CD4-positive, alpha-beta T cell treated with Interleukin-4 for 4 hours (primary cell): ENCODE data around the gene AMOTL2.

Experiments used
- DNase-seq: peaks from one replicate; pipeline ENCODE4 v3.0.0-alpha.2; 2020

Gene AMOTL2

GRCh38 chr3:134374105-134374790, at the start of gene AMOTL2:
Gene AMOTL2, minus strand, starts transcription at chr3:134374447. Its CDS starts 3,014 bp downstream, at chr3:134371433.
- DNase-seq = no peak

GRCh38 chr3:134423153-134423552, 48.9 kb upstream of the AMOTL2 start:
- DNase-seq = no peak

GRCh38 chr3:134419960-134420321, 45.7 kb upstream of the AMOTL2 start:
- no peak for DNase-seq

- DNase-seq = no peak
These were observed 45.1 kb upstream of the AMOTL2 start for GRCh38 chr3:134419214-134419959.

- DNase-seq = no peak
These were observed 34.8 kb upstream of the AMOTL2 start for GRCh38 chr3:134409041-134409440.

- no peak for DNase-seq
These were observed 33.0 kb upstream of the AMOTL2 start for GRCh38 chr3:134407239-134407625.

- DNase-seq = no peak
These were observed 32.3 kb upstream of the AMOTL2 start for GRCh38 chr3:134406331-134407238.

GRCh38 chr3:134404366-134404885, 30.2 kb upstream of the AMOTL2 start:
- no peak for DNase-seq

- DNase-seq = no peak
These were observed 23.5 kb upstream of the AMOTL2 start for GRCh38 chr3:134397755-134398154.

- no peak for DNase-seq
These were observed 20.9 kb upstream of the AMOTL2 start for GRCh38 chr3:134395103-134395502.

- DNase-seq = no peak
These were observed 20.1 kb upstream of the AMOTL2 start for GRCh38 chr3:134394380-134394779.

GRCh38 chr3:134393074-134393473, 18.8 kb upstream of the AMOTL2 start:
- no peak for DNase-seq

- no peak for DNase-seq
These were observed 18.2 kb upstream of the AMOTL2 start for GRCh38 chr3:134392336-134392983.

- DNase-seq = no peak
These were observed 15.6 kb upstream of the AMOTL2 start for GRCh38 chr3:134389865-134390264.

- DNase-seq = no peak
These were observed 14.7 kb upstream of the AMOTL2 start for GRCh38 chr3:134388788-134389485.

GRCh38 chr3:134388292-134388691, 14.0 kb upstream of the AMOTL2 start:
- DNase-seq = no peak

GRCh38 chr3:134387293-134387692, 13.0 kb upstream of the AMOTL2 start:
- no peak for DNase-seq

GRCh38 chr3:134384963-134385362, 10.7 kb upstream of the AMOTL2 start:
- DNase-seq = no peak

GRCh38 chr3:134381831-134382442, 7.7 kb upstream of the AMOTL2 start:
- no peak for DNase-seq

- DNase-seq = no peak
These were observed 6.8 kb upstream of the AMOTL2 start for GRCh38 chr3:134381076-134381475.

- no peak for DNase-seq
These were observed 6.0 kb upstream of the AMOTL2 start for GRCh38 chr3:134380249-134380648.

GRCh38 chr3:134378818-134379217, 4.6 kb upstream of the AMOTL2 start:
- DNase-seq = no peak
